Gastroesophageal sphincter (tissue), 4 donors: ENCODE measurements around the gene OTOP3. TPM values are rescaled to one million over a fixed set of nuclear protein-coding genes. Genes with fewer than 3 reads are reported as not detected.

Experiments
- ATAC-seq: fragments of 150-250 bp; one replicate; pipeline ENCODE4 v1.9.1; 2016; ENCODE audit warnings: mild to moderate bottlenecking, moderate library complexity
- H3K27ac ChIP-seq, 4 donors: fragments of 200-600 bp; sonication (generic) in 3 of 4; 1 replicate in 3 of 4; 2 replicates in 1 of 4; pipeline ENCODE4 v1.5.1; 2016 to 2019
- H3K27me3 ChIP-seq: fragments of 200-600 bp; sonication (generic); one replicate; pipeline ENCODE4 v1.5.1; 2019
- H3K36me3 ChIP-seq, 2 donors: fragments of 200-600 bp; sonication (generic); one replicate each; pipeline ENCODE4 v1.5.1; 2019; ENCODE audit warnings: control low read depth in 1 of 2
- H3K4me1 ChIP-seq, 3 donors: fragments of 200-600 bp; sonication (generic); 1 replicate in 2 of 3; 2 replicates in 1 of 3; pipeline ENCODE4 v1.5.1; 2016 to 2019; ENCODE audit warnings: control low read depth in 2 of 3
- H3K4me3 ChIP-seq, 2 donors: fragments of 200-600 bp; sonication (generic); one replicate each; pipeline ENCODE4 v1.5.1; 2019; ENCODE audit warnings: mild to moderate bottlenecking in 1 of 2, moderate library complexity in 1 of 2
- H3K9me3 ChIP-seq, 3 donors: fragments of 200-600 bp; sonication (generic); one replicate each; pipeline ENCODE4 v1.5.1; 2017 to 2019; ENCODE audit warnings: control low read depth in 2 of 3
- EP300 ChIP-seq: sonication (generic); formaldehyde crosslinking; IDR thresholded peaks from one replicate; pipeline ENCODE4 v1.6.1; 2017; ENCODE audit warnings: antibody characterized with exemption, mild to moderate bottlenecking
- POLR2A ChIP-seq, 2 donors: fragments of 450-650 bp; IDR thresholded peaks; one replicate each; pipeline ENCODE4 v1.6.1; 2017; ENCODE audit warnings: antibody characterized with exemption in 2 of 2, mild to moderate bottlenecking in 2 of 2, moderate library complexity in 1 of 2
- POLR2AphosphoS5 ChIP-seq: sonication (generic); formaldehyde crosslinking; IDR thresholded peaks from one replicate; pipeline ENCODE4 v1.6.1; 2017; ENCODE audit warnings: antibody characterized with exemption
- WGBS, 2 donors: methylation state at CpG; one replicate each; pipeline ENCODE4 v1.1.5; 2018; ENCODE audit warnings: low coverage in 1 of 2; 5-methylcytosine and 5-hydroxymethylcytosine counted together
- total RNA-seq, 4 donors: library from RNA; depleted of rRNA; stranded (reverse); fragments of >200 nt; gene quantifications; one replicate each; pipeline ENCODE4 v1.1.0, GENCODE V29; 2016
- TF ChIP-seq, protein P1 (sequence below), 4 experiments: fragments of 200-600 bp in 2 of 4; fragments of 450-650 bp in 2 of 4; sonication (generic) in 1 of 4; IDR thresholded peaks; one replicate each; pipeline ENCODE4 v1.5.1; 2017 to 2019; ENCODE audit warnings: antibody characterized with exemption in 4 of 4, mild to moderate bottlenecking in 2 of 4, moderate library complexity in 2 of 4

Gene OTOP3
- total RNA-seq, 4 donors from 2014 or later, result 0.31 to 0.82 TPM; not detected in 2

- peak; percentile 73 for ATAC-seq
- H3K9me3 ChIP-seq, result no peaks in the 10 kb centered on the region
- H3K4me1 ChIP-seq, result peaks cover 0 to 34% (median 14%) of the 10 kb centered on the region in 3 donors
- peak overlapping the region in 1 of 2 donors; percentile 44 for H3K4me3 ChIP-seq
- WGBS, 2 donors, result 0% methylated on average over 2 of the region's 59 CpGs; no CpG with 5 or more reads in 1 of the 2 donors
- H3K27me3 ChIP-seq, result peaks cover 100% of the 10 kb centered on the region
- TF ChIP-seq POLR2A (IDR thresholded peaks at IDR 0.05) (no peak), EP300 (no peak), POLR2AphosphoS5 (no peak)
- TF ChIP-seq, protein P1, sequence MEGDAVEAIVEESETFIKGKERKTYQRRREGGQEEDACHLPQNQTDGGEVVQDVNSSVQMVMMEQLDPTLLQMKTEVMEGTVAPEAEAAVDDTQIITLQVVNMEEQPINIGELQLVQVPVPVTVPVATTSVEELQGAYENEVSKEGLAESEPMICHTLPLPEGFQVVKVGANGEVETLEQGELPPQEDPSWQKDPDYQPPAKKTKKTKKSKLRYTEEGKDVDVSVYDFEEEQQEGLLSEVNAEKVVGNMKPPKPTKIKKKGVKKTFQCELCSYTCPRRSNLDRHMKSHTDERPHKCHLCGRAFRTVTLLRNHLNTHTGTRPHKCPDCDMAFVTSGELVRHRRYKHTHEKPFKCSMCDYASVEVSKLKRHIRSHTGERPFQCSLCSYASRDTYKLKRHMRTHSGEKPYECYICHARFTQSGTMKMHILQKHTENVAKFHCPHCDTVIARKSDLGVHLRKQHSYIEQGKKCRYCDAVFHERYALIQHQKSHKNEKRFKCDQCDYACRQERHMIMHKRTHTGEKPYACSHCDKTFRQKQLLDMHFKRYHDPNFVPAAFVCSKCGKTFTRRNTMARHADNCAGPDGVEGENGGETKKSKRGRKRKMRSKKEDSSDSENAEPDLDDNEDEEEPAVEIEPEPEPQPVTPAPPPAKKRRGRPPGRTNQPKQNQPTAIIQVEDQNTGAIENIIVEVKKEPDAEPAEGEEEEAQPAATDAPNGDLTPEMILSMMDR (IDR thresholded peaks at IDR 0.05), result peak in 3 of 4 experiments; percentile 37 to 89 (median 68)
- H3K27ac ChIP-seq, result no peak overlapping the region
- H3K36me3 ChIP-seq, result no peaks in the 10 kb centered on the region
These were observed 12.0 kb upstream of the OTOP3 start for GRCh38 chr17:74923538-74924249.

DNA sequence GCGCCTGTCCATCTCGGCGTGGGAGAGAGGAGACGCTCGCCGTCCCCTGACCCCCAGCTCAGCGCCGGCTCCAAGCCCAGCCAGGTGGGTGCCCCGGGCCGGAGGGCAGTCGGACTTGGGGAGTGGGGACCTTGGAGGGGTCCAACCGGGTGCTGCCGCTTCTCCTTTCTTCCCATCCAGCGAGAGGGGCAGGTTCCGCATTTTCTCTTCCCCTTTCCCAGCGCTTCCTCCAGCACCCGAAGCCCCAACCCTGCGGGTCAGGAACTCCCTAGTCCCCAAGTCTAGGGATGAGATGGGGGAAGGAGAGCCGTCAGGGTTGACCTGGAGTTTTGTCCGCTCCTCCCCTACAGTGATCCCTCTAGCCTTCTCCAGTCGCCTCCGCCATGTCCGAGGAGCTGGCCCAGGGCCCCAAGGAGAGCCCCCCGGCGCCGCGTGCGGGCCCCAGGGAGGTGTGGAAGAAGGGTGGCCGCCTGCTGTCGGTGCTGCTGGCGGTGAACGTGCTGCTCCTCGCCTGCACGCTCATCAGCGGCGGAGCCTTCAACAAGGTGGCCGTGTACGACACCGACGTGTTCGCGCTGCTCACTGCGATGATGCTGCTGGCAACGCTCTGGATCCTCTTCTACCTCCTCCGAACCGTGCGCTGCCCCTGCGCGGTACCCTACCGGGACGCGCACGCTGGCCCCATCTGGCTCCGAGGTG lies 11.3 kb upstream of the OTOP3 start, which contains the start of gene OTOP2:
OTOP2 (plus strand) TSS at position 24 of the 699 bp plus-strand sequence; CDS start at position 384, 360 bp downstream.
- WGBS, 2 donors, result 0% methylated on average over 6 of the region's 54 CpGs; no CpG with 5 or more reads in 1 of the 2 donors
- no peak for ATAC-seq
- peak within 1 kb of the TSS in 1 of 2 donors; percentile 44 for H3K4me3 ChIP-seq
- H3K4me1 ChIP-seq, result peaks cover 0 to 34% (median 14%) of the 10 kb centered on the region in 3 donors
- TF ChIP-seq EP300 (no peak), POLR2A (IDR thresholded peaks at IDR 0.05) (no peak), POLR2AphosphoS5 (no peak)
- TF ChIP-seq, protein P1 (IDR thresholded peaks at IDR 0.05), result no peak
- H3K27ac ChIP-seq, result no peak within 1 kb of the TSS
- peaks cover 100% of the 10 kb centered on the region for H3K27me3 ChIP-seq
- no peaks in the 10 kb centered on the region for H3K9me3 ChIP-seq
- H3K36me3 ChIP-seq, result no peaks in the 10 kb centered on the region

DNA sequence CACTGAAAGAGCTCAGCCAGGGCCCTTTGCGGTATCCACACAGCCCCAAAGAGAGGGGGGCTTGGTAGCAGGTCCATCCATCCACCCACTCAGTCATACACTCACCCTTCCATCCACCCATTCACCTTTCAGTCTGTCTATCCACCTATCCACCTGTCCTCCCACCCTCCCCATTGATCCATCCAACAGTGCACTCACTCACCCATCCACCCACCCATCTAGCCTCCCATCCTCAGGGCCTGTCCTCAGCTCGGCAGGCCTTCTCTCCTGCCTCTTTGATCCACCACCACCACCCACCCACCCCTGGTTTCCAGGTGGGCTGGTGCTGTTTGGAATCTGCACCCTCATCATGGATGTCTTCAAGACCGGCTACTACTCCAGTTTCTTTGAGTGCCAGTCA lies 10.5 kb upstream of the OTOP3 start:
- ATAC-seq, result no peak
- TF ChIP-seq EP300 (no peak), POLR2A (IDR thresholded peaks at IDR 0.05) (no peak), POLR2AphosphoS5 (no peak)
- TF ChIP-seq, protein P1 (IDR thresholded peaks at IDR 0.05), result no peak
- H3K9me3 ChIP-seq, result no peaks in the 10 kb centered on the region

DNA sequence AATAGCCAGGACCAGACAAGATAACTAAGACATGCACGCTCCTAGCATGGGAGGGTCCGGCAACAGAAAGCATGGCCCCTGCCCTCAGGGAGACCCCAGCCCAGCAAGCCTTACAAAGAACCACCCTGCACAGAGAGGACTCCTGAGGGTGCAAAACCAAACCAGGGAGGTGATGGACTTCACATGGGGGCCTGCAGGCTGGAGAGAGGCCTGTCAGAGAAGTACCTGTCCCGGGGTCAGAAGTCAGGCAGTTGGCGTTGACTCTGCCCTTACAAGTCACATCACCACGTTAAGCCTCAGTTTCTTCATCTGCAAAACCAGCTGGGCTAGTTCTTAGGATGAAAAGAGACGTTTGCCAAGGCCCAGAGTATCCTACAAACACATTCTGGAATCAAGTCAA lies 6.9 kb upstream of the OTOP3 start:
- TF ChIP-seq, protein P1 (IDR thresholded peaks at IDR 0.05), result no peak
- TF ChIP-seq POLR2A (IDR thresholded peaks at IDR 0.05), result no peak
- TF ChIP-seq POLR2AphosphoS5, result no peak
- TF ChIP-seq EP300, result no peak
- peaks cover 0 to 12% (median 4%) of the 10 kb centered on the region in 3 donors for H3K4me1 ChIP-seq
- peaks cover 96% of the 10 kb centered on the region for H3K27me3 ChIP-seq
- ATAC-seq, result no peak
- H3K27ac ChIP-seq, result no peak overlapping the region
- no peak overlapping the region for H3K4me3 ChIP-seq
- WGBS, 2 donors, result 58 to 61% methylated on average over 3 of the region's 6 CpGs
- no peaks in the 10 kb centered on the region for H3K9me3 ChIP-seq
- no peaks in the 10 kb centered on the region for H3K36me3 ChIP-seq

More for the DNA sequence above, 10.5 kb upstream of the OTOP3 start:
- no peaks in the 10 kb centered on the region for H3K36me3 ChIP-seq
- WGBS, 2 donors, result 60 to 80% methylated on average over 1 to 3 of the region's 3 CpGs
- peaks cover 98% of the 10 kb centered on the region for H3K27me3 ChIP-seq
- H3K4me1 ChIP-seq, result peaks cover 0 to 34% (median 14%) of the 10 kb centered on the region in 3 donors
- H3K4me3 ChIP-seq, result no peak overlapping the region
- no peak overlapping the region for H3K27ac ChIP-seq
